PC-3 (cell line): ENCODE results near the gene TMEM221. TPM values are rescaled to one million over a fixed set of nuclear protein-coding genes. Genes with fewer than 3 reads are reported as not detected.
A peak's percentile ranks its signal among the peaks of the same experiment; 100 is the strongest.

Experiments
- ATAC-seq: fragments of 200-7000 bp; cut with Tn5 transposase; 2 replicates; pipeline ENCODE4 v1.9.1; 2020; ENCODE audit warnings: mild to moderate bottlenecking, moderate library complexity
- BruUV-seq: library from RNA; stranded (reverse); fragments of 400-500 nt; replicated peaks from 2 replicates; lab custom pipeline; 2021; lab: Mats Ljungman, UMichigan
- CTCF ChIA-PET: fragments of 300-600 bp; sonication (Branson Sonifier 250); formaldehyde crosslinking; loops from one replicate; lab custom pipeline; 2022; ENCODE audit warnings: antibody characterized with exemption; lab: Charles Lee
- POLR2A ChIA-PET: fragments of 300-600 bp; sonication (Branson Sonifier 250); formaldehyde crosslinking; loops from one replicate; lab custom pipeline; 2022; ENCODE audit warnings: antibody characterized with exemption; ENCODE audit not compliant: unreplicated experiment; lab: Charles Lee
- DNase-seq: peaks from one replicate; pipeline ENCODE4 v3.0.0-alpha.2; 2015
- H2AFZ ChIP-seq: fragments of 300-600 bp; sonication (generic); 2 replicates; pipeline ENCODE4 v1.6.0; 2016; ENCODE audit warnings: antibody characterized with exemption, low read length
- H3F3A ChIP-seq: fragments of 300-600 bp; sonication (generic); one replicate; pipeline ENCODE4 v1.6.0; 2017; ENCODE audit warnings: antibody characterized with exemption, low read length, control low read depth, mild to moderate bottlenecking; ENCODE audit not compliant: unreplicated experiment
- H3K27ac ChIP-seq: fragments of 300-600 bp; sonication (generic); 2 replicates; pipeline ENCODE4 v1.5.1; 2016; ENCODE audit warnings: mild to moderate bottlenecking, low read length
- H3K27me3 ChIP-seq: fragments of 300-600 bp; sonication (generic); 2 replicates; pipeline ENCODE4 v1.6.1; 2016; ENCODE audit warnings: low read length, mixed read lengths
- H3K36me3 ChIP-seq: fragments of 300-600 bp; sonication (generic); 2 replicates; pipeline ENCODE4 v1.6.1; 2016; ENCODE audit warnings: low read depth, mixed run types, low read length, mixed read lengths
- H3K4me1 ChIP-seq: fragments of 300-600 bp; sonication (generic); 2 replicates; pipeline ENCODE4 v1.5.1; 2016; ENCODE audit warnings: low read length; ENCODE audit not compliant: insufficient read depth
- H3K4me2 ChIP-seq: fragments of 300-600 bp; sonication (generic); 2 replicates; pipeline ENCODE4 v1.6.0; 2016; ENCODE audit warnings: low read length
- H3K4me3 ChIP-seq: fragments of 300-600 bp; sonication (generic); 2 replicates; pipeline ENCODE4 v1.5.1; 2016; ENCODE audit warnings: mild to moderate bottlenecking, low read length, mixed read lengths
- H3K79me2 ChIP-seq: fragments of 300-600 bp; sonication (generic); 2 replicates; pipeline ENCODE4 v1.6.1; 2017; ENCODE audit warnings: low read length, mixed read lengths
- H3K9ac ChIP-seq: fragments of 300-600 bp; sonication (generic); 2 replicates; pipeline ENCODE4 v1.6.0; 2016; ENCODE audit warnings: mild to moderate bottlenecking, low read length
- H3K9me2 ChIP-seq: fragments of 300-600 bp; sonication (generic); replicated peaks from 2 replicates; pipeline ENCODE4 v1.6.1; 2016; ENCODE audit warnings: mixed run types, low read length, mixed read lengths
- H3K9me3 ChIP-seq: fragments of 300-600 bp; sonication (generic); 2 replicates; pipeline ENCODE4 v1.6.1; 2016; ENCODE audit warnings: low read length, mixed read lengths
- H4K20me1 ChIP-seq: fragments of 300-600 bp; sonication (generic); 2 replicates; pipeline ENCODE4 v1.6.1; 2016; ENCODE audit warnings: low read length, mixed read lengths
- CTCF ChIP-seq: fragments of 300-600 bp; sonication (generic); conservative IDR thresholded peaks from 2 replicates; pipeline ENCODE4 v1.5.1; 2017; ENCODE audit warnings: antibody characterized with exemption, low read depth, mild to moderate bottlenecking, low read length
- EZH2 ChIP-seq: fragments of 300-600 bp; sonication (generic); IDR thresholded peaks from one replicate; pipeline ENCODE4 v1.6.1; 2017; ENCODE audit warnings: antibody characterized with exemption, mild to moderate bottlenecking, low read length; ENCODE audit not compliant: unreplicated experiment
- EZH2phosphoT487 ChIP-seq: fragments of 300-600 bp; sonication (generic); IDR thresholded peaks from 2 replicates; pipeline ENCODE4 v1.6.1; 2018; ENCODE audit warnings: mild to moderate bottlenecking, antibody characterized with exemption, low read length, borderline replicate concordance
- intact Hi-C: fragments of 100-400 bp; cut with micrococcal nuclease; formaldehyde crosslinking; loops from 2 replicates; pipeline ENCODE4 v1.9.0; 2023
- total RNA-seq: library from RNA; depleted of rRNA; stranded (reverse); fragments of >200 nt; gene quantifications from 2 replicates; pipeline ENCODE4 v1.2.3, GENCODE V29; 2014

TMEM221 gene
- total RNA-seq, 1 experiment from 2014 or later = 3.0 TPM

GRCh38 chr19:17450264-17451075, 2.0 kb upstream of the TMEM221 start:
- Histone ChIP-seq H3K36me3 (no peaks in the 10 kb centered on the region; the same call in 1 of the 2 replicates), H3F3A (peaks cover 4% of the 10 kb centered on the region), H3K4me1 (peaks cover 9% of the 10 kb centered on the region), H3K27me3 (no peaks in the 10 kb centered on the region), H3K4me2 (peak overlapping the region; percentile 60), H3K79me2 (no peaks in the 10 kb centered on the region), H4K20me1 (no peaks in the 10 kb centered on the region), H3K4me3 (peak overlapping the region; percentile 15; the same call in 1 of the 2 replicates), H3K9me3 (no peaks in the 10 kb centered on the region), H3K9ac (peak overlapping the region; percentile 45), H2AFZ (peak overlapping the region; percentile 52), H3K9me2 (no peaks in the 10 kb centered on the region), H3K27ac (peak overlapping the region; percentile 88)
- DNase-seq (peak; percentile 95), ATAC-seq (peak; percentile 83)
- intact Hi-C loops = no loop called here
- POLR2A ChIA-PET = interaction anchor here (0.6 kb wide), 1 partner anchor 57 kb away, joined by 11 read pairs; no protein-coding TSS in a partner anchor
- no TSS peak for BruUV-seq
- CTCF ChIA-PET = interaction anchor here (0.6 kb wide), 1 partner anchor 84 kb away, joined by 3 read pairs; no protein-coding TSS in a partner anchor
- no peak for TF ChIP-seq EZH2

- Histone ChIP-seq H3K4me2 (peak overlapping the region; percentile 95), H3K79me2 (no peaks in the 10 kb centered on the region), H4K20me1 (no peaks in the 10 kb centered on the region), H3K27me3 (no peaks in the 10 kb centered on the region), H3K9me2 (no peaks in the 10 kb centered on the region), H3K27ac (no peak overlapping the region), H3K36me3 (no peaks in the 10 kb centered on the region), H3K4me3 (peak overlapping the region; percentile 74), H3K9ac (peak overlapping the region; percentile 50; the same call in 1 of the 2 replicates), H3K9me3 (no peaks in the 10 kb centered on the region), H3F3A (peaks cover 4% of the 10 kb centered on the region), H3K4me1 (peaks cover 9% of the 10 kb centered on the region), H2AFZ (peak overlapping the region; percentile 56; the same call in 1 of the 2 replicates)
- no peak for DNase-seq
- no peak for ATAC-seq
- POLR2A ChIA-PET = no interaction called here
- intact Hi-C loops = no loop called here
- CTCF ChIA-PET = interaction anchor here (0.5 kb wide), 1 partner anchor 21 kb away, joined by 3 read pairs; no protein-coding TSS in a partner anchor
- TF ChIP-seq EZH2 = no peak
- TF ChIP-seq EZH2phosphoT487 = no peak
- TF ChIP-seq CTCF = no peak
- BruUV-seq = no TSS peak
Measured at GRCh38 chr19:17447704-17448130, 751 bp downstream of the TMEM221 start.

GRCh38 chr19:17445526-17446165, 2.8 kb downstream of the TMEM221 start:
- Histone ChIP-seq H3K4me3 (no peak overlapping the region), H2AFZ (no peak overlapping the region), H3K36me3 (no peaks in the 10 kb centered on the region), H3K9ac (no peak overlapping the region), H3K9me2 (no peaks in the 10 kb centered on the region), H3K4me2 (no peak overlapping the region), H3F3A (peaks cover under 1% of the 10 kb centered on the region), H3K4me1 (peaks cover 2% of the 10 kb centered on the region), H3K27ac (no peak overlapping the region), H4K20me1 (no peaks in the 10 kb centered on the region), H3K79me2 (no peaks in the 10 kb centered on the region), H3K27me3 (no peaks in the 10 kb centered on the region), H3K9me3 (no peaks in the 10 kb centered on the region)
- no peak for TF ChIP-seq EZH2phosphoT487
- TF ChIP-seq EZH2 = no peak
- no peak for TF ChIP-seq CTCF
- DNase-seq (no peak), ATAC-seq (no peak)
- intact Hi-C loops = no loop called here
- no TSS peak for BruUV-seq
- ChIA-PET CTCF (interaction anchor here (0.7 kb wide), 1 partner anchor 368 kb away, joined by 3 read pairs; no protein-coding TSS in a partner anchor), POLR2A (no interaction called here)
